Psoas muscle (tissue), 8 donors: ENCODE measurements around the gene UNC5B. TPM values are rescaled to one million over a fixed set of nuclear protein-coding genes. Genes with fewer than 3 reads are reported as not detected.

Experiments
- ATAC-seq, 4 donors: fragments of 200-7000 bp; cut with Tn5 transposase; one replicate each; pipeline ENCODE4 v1.9.1; 2020; ENCODE audit warnings: moderate library complexity in 3 of 4, mild to moderate bottlenecking in 2 of 4
- DNase-seq, 2 donors: peaks; one replicate each; pipeline ENCODE4 v3.0.0-alpha.2; 2020
- H3K27ac ChIP-seq: fragments of 200-600 bp; one replicate; pipeline ENCODE4 v1.8.0; 2022
- H3K27me3 ChIP-seq, 3 donors: fragments of 200-600 bp in 1 of 3; one replicate each; pipeline versions ENCODE4 v1.6.1 to v1.8.0; 2013 to 2022; ENCODE audit warnings: low read length in 2 of 3, mild to moderate bottlenecking in 2 of 3, moderate library complexity in 1 of 3; ENCODE audit not compliant: insufficient read depth in 3 of 3
- H3K36me3 ChIP-seq, 2 donors: fragments of 200-600 bp in 1 of 2; one replicate each; pipeline versions ENCODE4 v1.6.1 to v1.8.0; 2013 to 2022; ENCODE audit warnings: low read depth in 1 of 2, mild to moderate bottlenecking in 1 of 2, moderate library complexity in 1 of 2; ENCODE audit not compliant: insufficient read depth in 1 of 2
- H3K4me1 ChIP-seq: fragments of 200-600 bp; one replicate; pipeline ENCODE4 v1.8.0; 2022
- H3K4me3 ChIP-seq: fragments of 200-600 bp; one replicate; pipeline ENCODE4 v1.8.0; 2022; ENCODE audit warnings: mild to moderate bottlenecking
- H3K9me3 ChIP-seq: fragments of 200-600 bp; one replicate; pipeline ENCODE4 v1.8.0; 2022
- CTCF ChIP-seq: fragments of 200-600 bp; IDR thresholded peaks from one replicate; pipeline ENCODE4 v1.8.0; 2022; ENCODE audit warnings: antibody characterized with exemption
- WGBS, 3 donors: extraction: QIAGEN DNeasy Blood & Tissue Kit; methylation state at CpG; one replicate each; pipeline versions ENCODE4 v1.1.6 to v1.1.7; 2013; 5-methylcytosine and 5-hydroxymethylcytosine counted together
- intact Hi-C, 2 donors: fragments of 100-400 bp; cut with DNase I; formaldehyde crosslinking; loops; one replicate each; pipeline versions ENCODE4 v1.11.0 to v1.14.2; 2022
- polyA plus RNA-seq, 3 donors: library from polyadenylated mRNA; stranded (reverse); fragments of 200-250 nt; gene quantifications; one replicate each; pipeline ENCODE4 v1.2.3, GENCODE V29; 2013
- total RNA-seq, 4 donors: library from RNA; stranded (reverse); fragmentation: NEBNext Ultra II Directional in 2 of 4; extraction: Animal tissue kit (Norgen Biotek cat#: 25700) in 2 of 4; gene quantifications; one replicate each; pipeline versions ENCODE4 v1.2.1 to v1.2.4, GENCODE V29; 2021 to 2023
- donor health status: healthy with polysubstance abuse.
- donor health status: DM: no; HTN: no; CAD: no; lungs with moderate emphysema.
- donor health status: Bipolar disorder and iron deficiency.
- donor health status: healthy.
- donor health status: DM: yes; HTN: yes; CAD: no.
- donor health status: DM: no; HTN: no; CAD: no.
- donor health status: DM: no; HTN: no; CAD: no.
- donor health status: DM: yes; HTN: yes; CAD: no.

Gene UNC5B
- total and polyA plus RNA-seq, 7 donors, result 0.65 to 5.7 (median 1.3) TPM

DNA sequence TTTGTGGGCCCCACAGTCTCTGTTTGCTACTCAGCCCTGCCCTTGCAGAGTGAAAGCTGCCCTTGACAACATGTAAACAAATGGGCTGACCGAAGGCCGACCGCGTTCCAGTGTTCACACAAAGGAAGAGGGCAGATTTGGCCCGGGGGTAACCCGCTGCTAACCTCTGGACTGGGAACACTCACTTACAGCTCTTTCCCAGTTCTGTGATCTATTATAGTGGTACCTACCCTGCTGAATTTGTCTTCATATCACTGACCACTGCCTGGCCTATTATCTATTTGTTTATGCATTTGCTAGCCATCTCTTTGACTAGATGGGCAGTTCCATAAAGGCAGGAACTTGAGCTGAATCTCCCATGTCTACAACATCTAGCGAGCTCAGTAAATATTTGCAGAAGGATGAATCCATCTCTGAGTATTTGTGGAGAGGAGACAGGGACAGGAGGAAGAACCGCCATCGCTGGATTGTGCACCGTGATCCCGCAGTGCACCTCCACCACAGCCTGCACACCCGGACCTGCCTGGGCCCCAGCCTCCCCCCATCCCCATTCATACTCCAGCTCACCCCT is 121.9 kb downstream of the UNC5B start:
- TF ChIP-seq CTCF, result no peak
- no peak overlapping the region for H3K4me3 ChIP-seq
- no peaks in the 10 kb centered on the region for H3K27me3 ChIP-seq
- no peak for ATAC-seq
- no peak for DNase-seq
- WGBS, 3 donors, result 85 to 88% (median 86%) methylated on average over 12 of the region's 12 CpGs
- intact Hi-C loops, result no loop called here
- no peak overlapping the region for H3K27ac ChIP-seq
- H3K9me3 ChIP-seq, result no peaks in the 10 kb centered on the region
- no peaks in the 10 kb centered on the region for H3K4me1 ChIP-seq
- peaks cover 0 to 6% of the 10 kb centered on the region in 2 donors for H3K36me3 ChIP-seq

DNA sequence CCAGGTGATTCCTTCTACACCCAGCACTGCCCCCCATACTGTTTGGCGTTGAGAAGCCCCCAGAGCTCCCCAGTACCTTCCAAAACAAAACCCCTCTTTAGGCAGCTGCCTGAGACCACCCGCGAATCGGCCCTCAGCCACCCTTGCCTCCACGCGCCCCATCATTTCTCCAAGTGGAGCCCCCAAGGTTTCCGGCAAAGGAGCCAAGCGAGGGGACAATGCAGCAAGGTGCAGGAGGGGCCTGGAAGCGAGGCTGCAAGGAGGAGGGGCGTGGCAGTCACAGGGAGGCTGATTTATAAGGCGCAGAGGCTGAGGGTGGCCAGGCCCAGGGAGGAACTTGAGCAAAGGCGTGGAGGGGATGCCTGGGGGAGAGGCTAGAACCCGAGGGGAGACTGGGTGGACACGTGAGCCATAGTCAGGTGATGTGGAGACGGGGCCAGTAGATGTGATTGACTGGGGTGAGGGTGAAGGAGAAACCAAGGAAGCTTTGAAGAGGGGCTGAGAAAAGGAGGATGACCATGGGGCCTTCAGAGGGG is 122.9 kb downstream of the UNC5B start:
- ATAC-seq (no peak), DNase-seq (no peak)
- no peaks in the 10 kb centered on the region for H3K4me1 ChIP-seq
- intact Hi-C loops, result no loop called here
- no peak overlapping the region for H3K4me3 ChIP-seq
- H3K27me3 ChIP-seq, result no peaks in the 10 kb centered on the region
- H3K36me3 ChIP-seq, result peaks cover 0 to 6% of the 10 kb centered on the region in 2 donors
- no peaks in the 10 kb centered on the region for H3K9me3 ChIP-seq
- 91 to 94% (median 92%) methylated on average over 15 of the region's 15 CpGs for WGBS, 3 donors
- H3K27ac ChIP-seq, result no peak overlapping the region
- no peak for TF ChIP-seq CTCF

DNA sequence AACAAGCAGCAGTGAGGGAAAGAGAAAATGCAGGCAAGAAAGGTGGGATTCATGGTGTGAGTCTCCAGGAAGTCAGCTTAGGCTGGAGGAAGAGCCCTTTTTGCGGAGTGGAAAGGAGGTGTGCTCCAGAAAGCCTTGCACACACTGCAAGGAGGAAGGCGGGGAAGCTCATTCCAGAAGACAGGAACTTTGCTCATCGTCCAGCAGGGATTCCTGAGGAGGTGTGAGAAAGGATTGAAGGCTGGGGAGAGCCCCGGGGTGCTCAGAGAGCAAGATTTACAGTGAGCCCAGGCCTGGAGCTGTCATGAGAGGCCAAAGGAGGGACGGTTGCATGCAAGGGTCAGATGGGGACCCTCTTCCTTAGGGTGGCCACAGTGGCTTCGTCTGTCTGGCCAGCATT is 124.3 kb downstream of the UNC5B start:
- peaks cover 0 to 6% of the 10 kb centered on the region in 2 donors for H3K36me3 ChIP-seq
- H3K27ac ChIP-seq, result no peak overlapping the region
- TF ChIP-seq CTCF, result no peak
- H3K27me3 ChIP-seq, result no peaks in the 10 kb centered on the region
- no peak for DNase-seq
- ATAC-seq, result no peak
- intact Hi-C loops, result no loop called here
- 80 to 85% (median 84%) methylated on average over 6 of the region's 6 CpGs for WGBS, 3 donors
- no peak overlapping the region for H3K4me3 ChIP-seq
- no peaks in the 10 kb centered on the region for H3K4me1 ChIP-seq
- no peaks in the 10 kb centered on the region for H3K9me3 ChIP-seq

GRCh38 chr10:71337219-71337701 is 124.9 kb downstream of the UNC5B start:
- ATAC-seq, result no peak
- no peaks in the 10 kb centered on the region for H3K4me1 ChIP-seq
- H3K27ac ChIP-seq, result no peak overlapping the region
- DNase-seq, result no peak
- H3K27me3 ChIP-seq, result no peaks in the 10 kb centered on the region
- intact Hi-C loops, result no loop called here
- no peak overlapping the region for H3K4me3 ChIP-seq
- no peak for TF ChIP-seq CTCF
- no peaks in the 10 kb centered on the region for H3K9me3 ChIP-seq
- 93 to 95% (median 94%) methylated on average over 13 of the region's 13 CpGs for WGBS, 3 donors
- peaks cover 0 to 6% of the 10 kb centered on the region in 2 donors for H3K36me3 ChIP-seq
